Measurements from ENCODE around the gene DAB2IP. TPM values are rescaled to one million over a fixed set of nuclear protein-coding genes. Genes with fewer than 3 reads are reported as not detected.
A peak's percentile ranks its signal among the peaks of the same experiment; 100 is the strongest.

Gene DAB2IP
- total RNA-seq, 1 donor from 2014 or later = 71.6 TPM

DNA sequence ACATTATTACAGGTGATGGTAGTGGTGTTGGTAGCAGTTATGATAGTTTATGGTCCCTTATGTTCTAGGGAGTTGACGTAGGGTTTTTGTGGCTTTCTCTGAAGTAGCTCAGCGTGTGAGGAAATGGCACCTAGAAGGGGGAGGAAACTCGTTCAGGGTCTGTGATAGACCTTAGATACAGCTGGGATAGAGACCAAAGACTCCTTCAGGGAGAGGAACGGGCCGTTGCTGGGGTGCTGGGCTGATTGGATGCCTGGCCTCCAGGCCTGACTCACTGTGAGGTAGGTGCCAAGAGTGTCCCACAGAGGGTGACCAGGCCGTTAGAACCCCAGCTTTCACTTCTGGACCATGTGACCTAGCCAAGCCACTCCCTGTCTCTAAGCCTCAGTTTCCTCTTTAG is 96.6 kb downstream of the DAB2IP start:
- Histone ChIP-seq H3K27ac (peak overlapping the region; percentile 94 to 96), H3K4me1 (peaks cover 44 to 78% of the 10 kb centered on the region in 2 donors), H3K27me3 (no peaks in the 10 kb centered on the region), H3K36me3 (peaks cover 0 to 3% of the 10 kb centered on the region in 2 donors), H3K9me3 (no peaks in the 10 kb centered on the region), H3K4me3 (no peak overlapping the region)
- intact Hi-C loops (cut with DNase I) = loop anchor here (5.0 kb wide), 1 partner anchor 244 kb away; no protein-coding TSS in a partner anchor
- DNase-seq (ENCODE audit: low spot score in 2 of 2) = no peak
- TF ChIP-seq, protein P1, sequence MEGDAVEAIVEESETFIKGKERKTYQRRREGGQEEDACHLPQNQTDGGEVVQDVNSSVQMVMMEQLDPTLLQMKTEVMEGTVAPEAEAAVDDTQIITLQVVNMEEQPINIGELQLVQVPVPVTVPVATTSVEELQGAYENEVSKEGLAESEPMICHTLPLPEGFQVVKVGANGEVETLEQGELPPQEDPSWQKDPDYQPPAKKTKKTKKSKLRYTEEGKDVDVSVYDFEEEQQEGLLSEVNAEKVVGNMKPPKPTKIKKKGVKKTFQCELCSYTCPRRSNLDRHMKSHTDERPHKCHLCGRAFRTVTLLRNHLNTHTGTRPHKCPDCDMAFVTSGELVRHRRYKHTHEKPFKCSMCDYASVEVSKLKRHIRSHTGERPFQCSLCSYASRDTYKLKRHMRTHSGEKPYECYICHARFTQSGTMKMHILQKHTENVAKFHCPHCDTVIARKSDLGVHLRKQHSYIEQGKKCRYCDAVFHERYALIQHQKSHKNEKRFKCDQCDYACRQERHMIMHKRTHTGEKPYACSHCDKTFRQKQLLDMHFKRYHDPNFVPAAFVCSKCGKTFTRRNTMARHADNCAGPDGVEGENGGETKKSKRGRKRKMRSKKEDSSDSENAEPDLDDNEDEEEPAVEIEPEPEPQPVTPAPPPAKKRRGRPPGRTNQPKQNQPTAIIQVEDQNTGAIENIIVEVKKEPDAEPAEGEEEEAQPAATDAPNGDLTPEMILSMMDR (IDR thresholded peaks at IDR 0.05) = no peak

DNA sequence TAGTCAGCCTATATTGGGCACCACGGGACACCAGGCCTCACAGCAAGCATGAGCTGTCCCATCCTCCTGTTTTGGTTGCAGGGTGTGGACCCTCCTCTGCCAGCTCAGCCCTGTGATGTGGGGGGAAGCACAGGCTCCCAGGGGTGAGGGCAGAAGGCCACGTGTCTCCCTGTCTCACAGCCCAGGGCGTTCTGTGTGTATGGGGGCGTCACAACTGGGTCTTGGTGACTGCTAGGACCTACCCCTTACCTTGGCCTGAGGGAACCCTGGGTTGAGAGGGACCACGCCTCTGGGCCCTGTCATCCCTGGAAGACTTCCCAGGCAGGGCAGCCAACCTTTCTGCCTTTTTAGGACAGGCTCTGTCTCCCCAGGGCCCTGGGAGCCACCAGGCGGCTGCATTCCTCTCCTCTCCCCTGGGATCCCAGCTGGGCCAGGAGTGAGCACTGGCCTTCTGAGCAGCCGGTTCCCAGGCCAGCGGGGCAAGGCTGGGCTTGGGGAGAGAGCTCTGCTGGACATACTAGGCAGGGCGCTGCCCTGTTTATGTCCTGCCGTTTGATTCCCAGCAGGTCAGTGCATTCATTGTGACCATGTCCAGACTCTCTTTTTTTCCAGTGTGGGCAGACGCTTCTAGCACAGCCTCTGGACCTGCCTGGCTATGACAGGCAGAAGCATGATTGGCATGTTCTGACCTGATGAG is 97.4 kb downstream of the DAB2IP start:
- Histone ChIP-seq H3K27ac (peak overlapping the region; percentile 94 to 96), H3K4me1 (peaks cover 45 to 85% of the 10 kb centered on the region in 2 donors), H3K36me3 (peaks cover 0 to 3% of the 10 kb centered on the region in 2 donors), H3K4me3 (peak overlapping the region in 1 of 2 donors; percentile 3), H3K9me3 (no peaks in the 10 kb centered on the region), H3K27me3 (no peaks in the 10 kb centered on the region)
- TF ChIP-seq, protein P1 (IDR thresholded peaks at IDR 0.05) = peak in 1 of 3 experiments; percentile 9
- peak; percentile 51 to 88 for DNase-seq (ENCODE audit: low spot score in 2 of 2)
- intact Hi-C loops (cut with DNase I) = loop anchor here (5.0 kb wide), 1 partner anchor 243 kb away; no protein-coding TSS in a partner anchor

DNA sequence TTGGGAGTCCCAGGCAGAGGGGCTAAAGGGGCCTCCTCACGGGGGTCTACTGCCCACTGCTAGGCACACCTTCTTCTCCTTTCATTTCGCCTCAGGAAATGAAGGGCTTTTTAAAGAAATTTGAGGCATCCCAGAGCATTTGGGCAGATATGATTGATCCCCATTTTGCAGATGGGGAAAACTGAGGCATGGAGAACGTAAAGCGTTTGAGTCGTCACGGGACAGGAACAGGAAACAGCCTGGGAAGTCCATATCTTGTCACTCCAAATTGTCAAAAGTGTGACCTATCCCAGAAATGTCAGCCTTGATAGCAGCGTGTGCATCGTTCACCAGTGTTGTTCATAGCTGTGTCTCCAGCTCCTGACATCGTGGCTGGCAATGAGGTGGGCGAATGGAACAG is 98.2 kb downstream of the DAB2IP start:
- H3K4me1 ChIP-seq = peaks cover 52 to 90% of the 10 kb centered on the region in 2 donors
- no peaks in the 10 kb centered on the region for H3K9me3 ChIP-seq
- DNase-seq (ENCODE audit: low spot score in 2 of 2) = no peak
- TF ChIP-seq, protein P1 (IDR thresholded peaks at IDR 0.05) = no peak
- H3K36me3 ChIP-seq = peaks cover 0 to 3% of the 10 kb centered on the region in 2 donors
- H3K27ac ChIP-seq = peak overlapping the region; percentile 94 to 96
- intact Hi-C loops (cut with DNase I) = loop anchor here (5.0 kb wide), 1 partner anchor 243 kb away; no protein-coding TSS in a partner anchor
- no peaks in the 10 kb centered on the region for H3K27me3 ChIP-seq
- H3K4me3 ChIP-seq = peak overlapping the region in 1 of 2 donors; percentile 3

DNA sequence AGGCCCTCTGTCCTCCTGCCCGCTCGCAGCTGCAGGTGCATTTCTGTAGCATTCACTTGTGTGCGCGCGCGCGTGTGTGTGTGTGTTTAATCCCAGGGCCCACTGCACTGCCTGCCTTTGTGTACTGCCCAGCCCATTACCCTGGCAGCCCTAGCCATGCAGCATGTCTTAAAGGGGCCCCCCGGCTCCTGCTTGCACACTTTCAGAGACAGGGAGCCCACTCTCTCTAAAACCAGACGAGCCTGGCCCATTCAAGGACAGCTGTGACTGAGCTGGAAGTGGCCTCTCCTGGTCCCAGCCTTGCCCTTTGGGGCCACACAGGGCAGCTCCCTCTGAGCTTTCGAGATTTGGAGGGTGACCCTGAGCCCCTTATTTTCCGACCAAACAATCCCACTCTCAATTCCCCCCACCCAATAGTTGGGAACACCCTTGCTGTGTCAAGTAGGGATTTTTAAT is 98.9 kb downstream of the DAB2IP start:
- Histone ChIP-seq H3K9me3 (no peaks in the 10 kb centered on the region), H3K4me1 (peaks cover 50 to 90% of the 10 kb centered on the region in 2 donors), H3K27me3 (no peaks in the 10 kb centered on the region), H3K36me3 (peaks cover 0 to 3% of the 10 kb centered on the region in 2 donors), H3K4me3 (no peak overlapping the region), H3K27ac (peak overlapping the region; percentile 94 to 96)
- no peak for DNase-seq (ENCODE audit: low spot score in 2 of 2)
- intact Hi-C loops (cut with DNase I) = no loop called here
- TF ChIP-seq, protein P1 (IDR thresholded peaks at IDR 0.05) = no peak

DNA sequence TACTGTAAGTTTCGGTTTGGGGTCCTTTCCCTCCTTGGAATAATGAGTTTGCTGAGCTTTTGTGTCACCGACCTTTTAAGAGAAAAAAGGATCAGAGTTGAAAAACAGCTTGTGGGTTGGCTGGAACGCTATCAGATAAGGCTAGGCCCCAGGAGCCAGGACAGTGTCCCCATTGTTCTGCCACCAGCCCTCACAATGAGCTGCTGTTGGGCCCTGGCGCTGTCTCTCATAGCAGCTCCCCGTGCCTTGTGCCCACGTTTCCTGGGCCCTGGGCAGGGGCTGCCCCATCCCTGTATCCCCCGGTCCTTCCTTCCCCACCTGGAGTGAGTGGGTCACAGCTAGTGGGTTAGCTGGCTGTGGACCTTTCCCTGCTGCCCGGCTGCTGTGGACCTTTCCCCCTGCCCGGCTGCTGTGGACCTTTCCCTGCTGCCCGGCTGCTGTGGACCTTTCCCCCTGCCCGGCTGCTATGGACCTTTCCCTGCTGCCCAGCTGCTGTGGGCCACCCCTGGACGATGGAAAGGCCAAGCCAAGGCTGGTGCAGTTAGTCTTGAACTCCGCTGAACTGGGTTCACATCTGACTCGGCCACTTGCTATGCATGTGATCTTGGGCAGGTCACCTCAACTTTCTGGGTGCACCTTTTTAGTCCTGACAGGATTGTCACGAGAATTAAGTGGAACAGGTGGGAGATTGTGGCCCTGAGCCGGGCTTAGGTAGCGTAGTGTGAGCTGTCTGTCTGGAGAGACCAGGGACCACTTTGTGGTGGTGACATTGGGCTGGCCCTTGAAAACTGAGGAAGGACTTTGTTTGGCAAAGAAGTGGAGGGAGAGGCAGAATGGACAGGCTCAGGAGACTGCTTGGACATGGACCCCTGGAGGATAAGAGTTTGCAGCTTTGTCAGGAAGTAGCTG is 99.5 kb downstream of the DAB2IP start:
- H3K27ac ChIP-seq = peak overlapping the region; percentile 94 to 96
- intact Hi-C loops (cut with DNase I) = no loop called here
- peaks cover 50 to 89% of the 10 kb centered on the region in 2 donors for H3K4me1 ChIP-seq
- H3K27me3 ChIP-seq = no peaks in the 10 kb centered on the region
- TF ChIP-seq, protein P1 (IDR thresholded peaks at IDR 0.05) = no peak
- H3K9me3 ChIP-seq = no peaks in the 10 kb centered on the region
- H3K36me3 ChIP-seq = peaks cover 0 to 3% of the 10 kb centered on the region in 2 donors
- H3K4me3 ChIP-seq = no peak overlapping the region
- DNase-seq (ENCODE audit: low spot score in 2 of 2) = no peak
